Bone marrow (tissue), 2 donors: ENCODE results near the gene LRRC4C.

Source experiments
- DNase-seq, 2 donors: peaks; one replicate each; lab custom pipeline; 2025; lab: John Stamatoyannopoulos, UW

The LRRC4C gene

DNA sequence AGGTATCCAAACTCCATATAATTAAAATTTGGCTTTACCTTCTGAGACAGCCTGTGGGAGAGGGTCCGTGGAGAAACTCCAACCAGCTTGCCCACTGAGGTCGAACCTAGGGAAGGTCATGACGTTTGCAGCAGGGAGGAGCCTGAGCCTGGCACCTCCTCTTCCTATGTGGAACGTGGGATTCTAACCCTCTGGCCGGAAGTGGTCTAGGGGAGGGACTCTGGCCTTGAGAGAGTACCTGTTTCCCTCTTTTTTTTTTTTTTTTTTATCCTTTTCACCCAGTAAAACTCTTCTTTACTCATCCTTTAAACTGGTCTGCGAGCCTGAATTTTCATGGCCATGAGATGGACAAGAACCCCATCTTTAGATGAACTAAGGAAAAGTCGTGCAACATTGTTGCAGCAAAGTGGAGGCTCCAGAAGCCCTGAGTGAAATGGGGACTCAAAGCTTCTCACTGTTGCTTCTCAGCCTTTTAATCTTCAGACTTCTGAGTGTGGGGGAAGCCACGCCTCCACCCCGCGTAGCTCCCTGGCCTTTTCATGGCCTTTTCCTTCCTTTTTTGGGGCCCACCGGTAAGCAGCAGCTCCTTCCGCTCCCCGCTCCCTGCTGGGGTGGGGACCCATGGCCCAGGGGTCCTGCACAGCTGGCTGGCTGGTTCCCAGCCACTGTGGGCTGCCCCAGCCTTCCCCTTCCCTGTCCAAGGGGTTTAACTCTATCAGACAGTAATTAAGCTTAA, 1359.9 kb downstream of the LRRC4C start:
- DNase-seq, result no peak

DNA sequence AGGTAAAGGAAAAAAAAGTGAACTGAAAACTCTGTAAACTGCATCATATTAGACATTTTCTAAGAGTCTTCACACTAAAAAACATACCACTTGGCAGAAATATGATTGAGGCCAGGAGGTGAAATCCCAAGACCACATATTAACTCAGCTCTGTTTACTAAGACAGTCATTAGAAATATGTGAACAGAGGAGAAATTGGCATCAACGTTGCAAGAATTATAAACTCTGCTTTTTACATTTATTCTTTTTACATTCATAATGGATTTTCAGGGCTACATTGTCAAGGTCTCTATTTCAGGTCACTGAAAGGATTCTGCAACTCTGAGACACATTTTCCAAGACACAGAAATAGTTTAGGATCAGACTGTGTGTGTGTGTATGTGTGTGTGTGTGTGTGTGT, 1364.0 kb downstream of the LRRC4C start:
- DNase-seq, result no peak

DNA sequence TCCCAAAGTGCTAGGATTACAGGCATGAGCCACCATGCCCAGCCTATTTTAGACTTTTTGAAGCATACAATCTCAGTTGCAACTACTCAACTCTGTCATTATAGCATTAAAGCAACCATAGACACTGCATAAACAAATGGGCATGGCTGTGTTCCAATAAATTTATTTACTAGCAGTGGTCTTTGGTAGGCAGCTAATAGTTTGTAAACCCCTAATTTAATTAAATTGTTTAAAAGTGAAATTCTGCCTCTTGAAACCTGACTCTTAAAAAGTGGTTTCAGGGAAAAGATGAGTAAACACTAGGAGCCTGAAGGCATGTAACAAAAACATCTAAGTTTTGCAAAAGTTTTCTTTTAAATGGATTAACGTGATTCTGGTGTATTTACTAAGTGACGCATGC, 1364.5 kb downstream of the LRRC4C start:
- no peak for DNase-seq

DNA sequence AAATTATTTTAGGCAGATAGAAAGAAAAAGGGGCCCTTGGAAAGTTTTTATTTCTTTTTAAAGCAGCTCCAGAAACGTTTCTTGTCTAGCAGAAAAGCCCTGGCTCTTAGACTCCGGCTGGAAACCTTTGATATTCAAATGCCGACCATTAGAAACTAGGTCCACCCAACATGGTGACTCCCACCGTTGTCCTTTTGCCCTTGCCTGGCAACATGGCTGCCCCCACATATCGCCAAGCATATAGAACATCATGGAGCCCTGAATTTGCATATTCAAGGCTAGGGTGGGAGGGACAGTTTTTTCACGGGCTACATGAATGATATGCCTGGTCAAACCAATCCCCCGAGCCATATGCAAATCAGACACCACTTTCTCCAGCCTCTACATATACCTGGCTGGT, 1379.0 kb downstream of the LRRC4C start:
- no peak for DNase-seq
